ENCODE measurements around the gene SLC13A2. TPM values are rescaled to one million over a fixed set of nuclear protein-coding genes. Genes with fewer than 3 reads are reported as not detected.
"Not testable (repeated sequence)": the region's sequence is repeated elsewhere in the genome, so short reads cannot be mapped to it uniquely, and the experiment has no call there.

SLC13A2 gene
- polyA plus RNA-seq, 4 donors: 40.5 to 320 (median 211) TPM

GRCh38 chr17:28466521-28467048 is 6.9 kb upstream of the SLC13A2 start:
- FAIRE-seq (no peak), DNase-seq (peak; percentile 47 to 84)
- 11 to 40% (median 29%) methylated on average over 5 of the region's 5 CpGs for WGBS, 3 donors
- H3K9me3 ChIP-seq (ENCODE audit: control insufficient read depth in 2 of 2, insufficient read depth in 1 of 2, low read depth in 1 of 2, low read length in 1 of 2): no peaks in the 10 kb centered on the region
- H3K4me1 ChIP-seq (ENCODE audit: control insufficient read depth in 3 of 3, insufficient read depth in 2 of 3, low read depth in 1 of 3, low read length in 2 of 3): peaks cover 0 to 34% (median 3%) of the 10 kb centered on the region in 3 donors
- H3K4me3 ChIP-seq (ENCODE audit: low read depth in 1 of 3, low read length in 3 of 3): no peak overlapping the region
- no peaks in the 10 kb centered on the region for H3K36me3 ChIP-seq (ENCODE audit: control insufficient read depth in 3 of 3, insufficient read depth in 2 of 3, low read depth in 1 of 3, low read length in 3 of 3)
- no peaks in the 10 kb centered on the region for H3K27me3 ChIP-seq (ENCODE audit: control insufficient read depth in 3 of 3, insufficient read depth in 3 of 3, low read length in 3 of 3)
- H3K27ac ChIP-seq (ENCODE audit: low read depth in 1 of 3, low read length in 2 of 3): peak overlapping the region in 2 of 3 donors; percentile 1 to 53

- no peaks in the 10 kb centered on the region for H3K9me3 ChIP-seq (ENCODE audit: control insufficient read depth in 2 of 2, insufficient read depth in 1 of 2, low read depth in 1 of 2, low read length in 1 of 2)
- no peak overlapping the region for H3K27ac ChIP-seq (ENCODE audit: low read depth in 1 of 3, low read length in 2 of 3)
- no peaks in the 10 kb centered on the region for H3K36me3 ChIP-seq (ENCODE audit: control insufficient read depth in 3 of 3, insufficient read depth in 2 of 3, low read depth in 1 of 3, low read length in 3 of 3)
- 66 to 83% (median 77%) methylated on average over 17 of the region's 17 CpGs for WGBS, 3 donors
- H3K4me3 ChIP-seq (ENCODE audit: low read depth in 1 of 3, low read length in 3 of 3): no peak overlapping the region
- H3K27me3 ChIP-seq (ENCODE audit: control insufficient read depth in 3 of 3, insufficient read depth in 3 of 3, low read length in 3 of 3): no peaks in the 10 kb centered on the region
- peaks cover 0 to 43% (median 10%) of the 10 kb centered on the region in 3 donors for H3K4me1 ChIP-seq (ENCODE audit: control insufficient read depth in 3 of 3, insufficient read depth in 2 of 3, low read depth in 1 of 3, low read length in 2 of 3)
- DNase-seq (no peak), FAIRE-seq (no peak)
These were observed 5.9 kb upstream of the SLC13A2 start for GRCh38 chr17:28467456-28468025.

- DNase-seq; H3K9me3 ChIP-seq (ENCODE audit: control insufficient read depth in 2 of 2, insufficient read depth in 1 of 2, low read depth in 1 of 2, low read length in 1 of 2); H3K4me3 ChIP-seq (ENCODE audit: low read depth in 1 of 3, low read length in 3 of 3); H3K27me3 ChIP-seq (ENCODE audit: control insufficient read depth in 3 of 3, insufficient read depth in 3 of 3, low read length in 3 of 3); H3K36me3 ChIP-seq (ENCODE audit: control insufficient read depth in 3 of 3, insufficient read depth in 2 of 3, low read depth in 1 of 3, low read length in 3 of 3); H3K27ac ChIP-seq (ENCODE audit: low read depth in 1 of 3, low read length in 2 of 3); FAIRE-seq: not testable (repeated sequence)
- H3K4me1 ChIP-seq (ENCODE audit: control insufficient read depth in 3 of 3, insufficient read depth in 2 of 3, low read depth in 1 of 3, low read length in 2 of 3): peaks cover 0 to 49% (median 10%) of the 10 kb centered on the region in 3 donors
- 63 to 84% (median 82%) methylated on average over 15 to 19 of the region's 20 CpGs for WGBS, 3 donors
These were observed 5.3 kb upstream of the SLC13A2 start for GRCh38 chr17:28468033-28468735.

GRCh38 chr17:28468781-28469180 is 4.7 kb upstream of the SLC13A2 start:
- no peak for DNase-seq
- Histone ChIP-seq H3K9me3 (ENCODE audit: control insufficient read depth in 2 of 2, insufficient read depth in 1 of 2, low read depth in 1 of 2, low read length in 1 of 2) (no peaks in the 10 kb centered on the region), H3K4me3 (ENCODE audit: low read depth in 1 of 3, low read length in 3 of 3) (no peak overlapping the region), H3K4me1 (ENCODE audit: control insufficient read depth in 3 of 3, insufficient read depth in 2 of 3, low read depth in 1 of 3, low read length in 2 of 3) (peaks cover 0 to 55% (median 10%) of the 10 kb centered on the region in 3 donors), H3K27ac (ENCODE audit: low read depth in 1 of 3, low read length in 2 of 3) (no peak overlapping the region), H3K36me3 (ENCODE audit: control insufficient read depth in 3 of 3, insufficient read depth in 2 of 3, low read depth in 1 of 3, low read length in 3 of 3) (no peaks in the 10 kb centered on the region), H3K27me3 (ENCODE audit: control insufficient read depth in 3 of 3, insufficient read depth in 3 of 3, low read length in 3 of 3) (no peaks in the 10 kb centered on the region)
- no peak for FAIRE-seq

- 84 to 91% (median 86%) methylated on average over 8 of the region's 8 CpGs for WGBS, 3 donors
- Histone ChIP-seq H3K27me3 (ENCODE audit: control insufficient read depth in 3 of 3, insufficient read depth in 3 of 3, low read length in 3 of 3) (no peaks in the 10 kb centered on the region), H3K9me3 (ENCODE audit: control insufficient read depth in 2 of 2, insufficient read depth in 1 of 2, low read depth in 1 of 2, low read length in 1 of 2) (no peaks in the 10 kb centered on the region), H3K27ac (ENCODE audit: low read depth in 1 of 3, low read length in 2 of 3) (no peak overlapping the region), H3K4me1 (ENCODE audit: control insufficient read depth in 3 of 3, insufficient read depth in 2 of 3, low read depth in 1 of 3, low read length in 2 of 3) (peaks cover 0 to 61% (median 10%) of the 10 kb centered on the region in 3 donors), H3K4me3 (ENCODE audit: low read depth in 1 of 3, low read length in 3 of 3) (no peak overlapping the region), H3K36me3 (ENCODE audit: control insufficient read depth in 3 of 3, insufficient read depth in 2 of 3, low read depth in 1 of 3, low read length in 3 of 3) (no peaks in the 10 kb centered on the region)
- FAIRE-seq: no peak
- no peak for DNase-seq
These were observed 4.1 kb upstream of the SLC13A2 start for GRCh38 chr17:28469376-28469775.

GRCh38 chr17:28470266-28470913 is 3.1 kb upstream of the SLC13A2 start:
- H3K27me3 ChIP-seq (ENCODE audit: control insufficient read depth in 3 of 3, insufficient read depth in 3 of 3, low read length in 3 of 3): no peaks in the 10 kb centered on the region
- no peak overlapping the region for H3K4me3 ChIP-seq (ENCODE audit: low read depth in 1 of 3, low read length in 3 of 3)
- peak overlapping the region; percentile 60 to 86 (median 84) for H3K27ac ChIP-seq (ENCODE audit: low read depth in 1 of 3, low read length in 2 of 3)
- 71 to 83% (median 73%) methylated on average over 7 of the region's 7 CpGs for WGBS, 3 donors
- FAIRE-seq (no peak), DNase-seq (no peak)
- no peaks in the 10 kb centered on the region for H3K36me3 ChIP-seq (ENCODE audit: control insufficient read depth in 3 of 3, insufficient read depth in 2 of 3, low read depth in 1 of 3, low read length in 3 of 3)
- H3K4me1 ChIP-seq (ENCODE audit: control insufficient read depth in 3 of 3, insufficient read depth in 2 of 3, low read depth in 1 of 3, low read length in 2 of 3): peaks cover 0 to 70% (median 10%) of the 10 kb centered on the region in 3 donors
- no peaks in the 10 kb centered on the region for H3K9me3 ChIP-seq (ENCODE audit: control insufficient read depth in 2 of 2, insufficient read depth in 1 of 2, low read depth in 1 of 2, low read length in 1 of 2)

- H3K9me3 ChIP-seq (ENCODE audit: control insufficient read depth in 2 of 2, insufficient read depth in 1 of 2, low read depth in 1 of 2, low read length in 1 of 2): no peaks in the 10 kb centered on the region
- no peaks in the 10 kb centered on the region for H3K36me3 ChIP-seq (ENCODE audit: control insufficient read depth in 3 of 3, insufficient read depth in 2 of 3, low read depth in 1 of 3, low read length in 3 of 3)
- FAIRE-seq (no peak), DNase-seq (peak; percentile 89 to 98)
- H3K4me3 ChIP-seq (ENCODE audit: low read depth in 1 of 3, low read length in 3 of 3): no peak overlapping the region
- peaks cover 0 to 73% (median 10%) of the 10 kb centered on the region in 3 donors for H3K4me1 ChIP-seq (ENCODE audit: control insufficient read depth in 3 of 3, insufficient read depth in 2 of 3, low read depth in 1 of 3, low read length in 2 of 3)
- WGBS, 3 donors: 24 to 48% (median 48%) methylated on average over 3 of the region's 3 CpGs
- H3K27me3 ChIP-seq (ENCODE audit: control insufficient read depth in 3 of 3, insufficient read depth in 3 of 3, low read length in 3 of 3): no peaks in the 10 kb centered on the region
- H3K27ac ChIP-seq (ENCODE audit: low read depth in 1 of 3, low read length in 2 of 3): peak overlapping the region; percentile 59 to 88 (median 84)
These were observed 2.5 kb upstream of the SLC13A2 start for GRCh38 chr17:28470914-28471366.

- DNase-seq (no peak), FAIRE-seq (no peak)
- no peak overlapping the region for H3K4me3 ChIP-seq (ENCODE audit: low read depth in 1 of 3, low read length in 3 of 3)
- H3K9me3 ChIP-seq (ENCODE audit: control insufficient read depth in 2 of 2, insufficient read depth in 1 of 2, low read depth in 1 of 2, low read length in 1 of 2): no peaks in the 10 kb centered on the region
- peaks cover 0 to 73% (median 10%) of the 10 kb centered on the region in 3 donors for H3K4me1 ChIP-seq (ENCODE audit: control insufficient read depth in 3 of 3, insufficient read depth in 2 of 3, low read depth in 1 of 3, low read length in 2 of 3)
- peak overlapping the region; percentile 59 to 88 (median 84) for H3K27ac ChIP-seq (ENCODE audit: low read depth in 1 of 3, low read length in 2 of 3)
- H3K36me3 ChIP-seq (ENCODE audit: control insufficient read depth in 3 of 3, insufficient read depth in 2 of 3, low read depth in 1 of 3, low read length in 3 of 3): no peaks in the 10 kb centered on the region
- WGBS, 3 donors: 69 to 70% (median 69%) methylated on average over 15 of the region's 15 CpGs
- H3K27me3 ChIP-seq (ENCODE audit: control insufficient read depth in 3 of 3, insufficient read depth in 3 of 3, low read length in 3 of 3): no peaks in the 10 kb centered on the region
These were observed 1.7 kb upstream of the SLC13A2 start for GRCh38 chr17:28471531-28472342.

All from small intestine (tissue), 7 donors.